ENCODE results near the gene DHTKD1.

Gene DHTKD1

DNA sequence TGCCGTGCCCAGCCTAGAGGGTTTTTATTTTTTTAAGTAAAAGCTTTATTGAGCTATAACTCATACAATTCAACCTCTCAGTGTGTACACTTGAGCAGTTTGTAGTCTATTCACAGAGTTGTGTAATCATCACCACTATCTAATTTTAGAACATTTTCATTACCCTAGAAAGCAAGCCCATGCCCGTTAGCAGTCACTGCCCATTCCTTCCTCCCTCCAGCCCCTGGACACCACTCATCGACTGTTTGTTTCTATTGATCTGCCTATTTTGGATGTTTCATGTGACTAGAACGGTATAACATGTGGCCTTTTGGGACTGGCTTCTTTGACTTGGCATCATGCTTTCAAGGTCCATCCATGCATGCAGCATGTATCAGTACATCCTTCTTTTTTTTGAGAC, 35.0 kb downstream of the DHTKD1 start:
- no peak for TF ChIP-seq CTCF (IDR thresholded peaks at IDR 0.05)

DNA sequence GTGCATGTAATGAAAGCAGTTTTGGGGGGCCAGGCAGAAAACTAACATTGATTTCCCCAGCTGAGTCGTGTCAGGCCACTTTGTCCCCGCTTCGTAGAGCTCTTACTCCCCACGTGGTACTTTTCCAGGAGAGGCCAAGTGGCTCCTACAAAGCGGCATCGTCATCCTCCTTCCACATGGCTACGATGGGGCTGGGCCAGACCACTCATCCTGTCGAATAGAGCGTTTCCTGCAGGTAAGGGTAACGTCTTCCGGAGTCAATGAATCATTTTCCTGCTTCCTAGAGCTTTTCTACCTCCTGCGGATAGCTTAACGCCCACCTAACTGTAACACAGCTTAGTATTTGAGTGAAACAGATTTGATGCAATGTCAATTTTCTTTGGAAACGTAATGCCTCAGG, 39.0 kb downstream of the DHTKD1 start:
- TF ChIP-seq CTCF (IDR thresholded peaks at IDR 0.05) = no peak

DNA sequence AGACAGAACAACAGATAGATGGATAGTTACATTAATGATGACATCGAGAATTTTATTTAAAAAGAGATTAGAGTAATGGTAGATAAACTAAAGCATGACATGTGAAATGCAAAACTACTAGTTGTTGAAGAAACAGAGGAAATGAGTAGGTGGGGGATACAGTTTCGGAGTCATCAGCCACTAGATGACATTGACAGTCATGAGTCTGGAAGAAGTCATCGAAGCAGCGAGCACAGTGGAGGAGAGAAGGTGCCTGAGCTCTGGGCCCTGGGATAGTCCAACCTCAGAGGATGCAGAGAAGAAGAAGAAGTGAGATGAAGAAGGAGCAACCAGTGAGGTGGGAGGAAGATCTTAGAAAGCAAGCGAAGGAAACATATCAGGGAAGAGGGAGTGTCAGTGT, 40.5 kb downstream of the DHTKD1 start:
- TF ChIP-seq CTCF (IDR thresholded peaks at IDR 0.05) = no peak

DNA sequence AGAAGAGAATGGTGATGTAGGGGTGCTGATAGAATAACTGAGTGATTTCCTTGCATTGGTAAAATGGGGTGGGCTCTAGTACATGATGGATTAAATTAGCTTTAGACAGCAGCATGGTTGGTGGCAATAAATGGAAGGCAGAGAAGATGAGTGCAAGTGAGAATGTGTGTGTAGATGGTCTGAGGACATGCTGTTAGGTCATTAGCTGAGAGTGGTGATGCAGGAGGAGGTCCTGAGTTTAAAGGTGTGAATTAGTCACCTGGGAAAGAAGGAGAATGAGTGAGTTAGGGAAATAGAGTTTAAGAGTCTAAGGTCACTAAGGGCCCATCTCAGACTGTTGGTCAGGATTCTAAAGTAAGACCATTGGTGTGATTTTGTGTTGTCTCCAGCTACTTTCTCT, 42.8 kb downstream of the DHTKD1 start:
- no peak for TF ChIP-seq CTCF (IDR thresholded peaks at IDR 0.05)

GRCh38 chr10:12113627-12114026, 44.9 kb downstream of the DHTKD1 start:
- no peak for TF ChIP-seq CTCF (IDR thresholded peaks at IDR 0.05)

DNA sequence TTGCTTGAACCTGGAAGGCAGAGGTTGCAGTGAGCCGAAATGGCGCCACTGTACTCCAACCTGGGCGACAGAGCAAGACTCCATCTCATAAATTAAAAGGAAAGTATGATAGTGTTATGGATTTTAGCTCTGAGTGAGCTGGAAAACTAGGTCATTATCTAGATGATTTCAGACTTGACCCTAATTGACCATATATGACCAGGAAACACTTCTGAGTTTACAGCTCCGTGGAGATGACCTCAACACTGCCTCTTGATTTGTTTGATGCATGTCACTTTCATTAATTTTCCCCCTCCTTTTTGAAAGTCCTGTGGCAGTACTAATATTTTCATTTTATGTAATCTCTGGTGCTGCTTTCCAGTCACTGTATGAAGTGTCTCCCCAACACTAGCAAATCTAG, 52.9 kb downstream of the DHTKD1 start:
- no peak for TF ChIP-seq CTCF (IDR thresholded peaks at IDR 0.05)

GRCh38 chr10:12129222-12130111, 60.7 kb downstream of the DHTKD1 start, which contains the start of gene SEC61A2:
Gene SEC61A2 (plus strand): TSS chr10:12129677. CDS start chr10:12129788, 111 bp downstream.
- no peak for TF ChIP-seq CTCF (IDR thresholded peaks at IDR 0.05)

Measured in LNCAP (cell line).